ES-I3 (cell line): ENCODE measurements around the gene IL1RL1.

Experiments
- H3K36me3 ChIP-seq: 2 replicates; pipeline ENCODE4 v1.6.1; 2013; ENCODE audit warnings: mild to moderate bottlenecking, low read length, control low read depth, moderate library complexity; ENCODE audit not compliant: insufficient read depth
- H3K4me1 ChIP-seq: 2 replicates; pipeline ENCODE4 v1.6.1; 2013; ENCODE audit warnings: mild to moderate bottlenecking, control low read depth, low read length; ENCODE audit not compliant: insufficient read depth
- H3K9ac ChIP-seq: 2 replicates; pipeline ENCODE4 v1.6.1; 2013; ENCODE audit warnings: low read depth, mild to moderate bottlenecking, low read length, moderate library complexity
- H3K9me3 ChIP-seq: 2 replicates; pipeline ENCODE4 v1.6.1; 2013; ENCODE audit warnings: mild to moderate bottlenecking, low read length, moderate library complexity; ENCODE audit not compliant: control insufficient read depth, insufficient read depth

Gene IL1RL1

DNA sequence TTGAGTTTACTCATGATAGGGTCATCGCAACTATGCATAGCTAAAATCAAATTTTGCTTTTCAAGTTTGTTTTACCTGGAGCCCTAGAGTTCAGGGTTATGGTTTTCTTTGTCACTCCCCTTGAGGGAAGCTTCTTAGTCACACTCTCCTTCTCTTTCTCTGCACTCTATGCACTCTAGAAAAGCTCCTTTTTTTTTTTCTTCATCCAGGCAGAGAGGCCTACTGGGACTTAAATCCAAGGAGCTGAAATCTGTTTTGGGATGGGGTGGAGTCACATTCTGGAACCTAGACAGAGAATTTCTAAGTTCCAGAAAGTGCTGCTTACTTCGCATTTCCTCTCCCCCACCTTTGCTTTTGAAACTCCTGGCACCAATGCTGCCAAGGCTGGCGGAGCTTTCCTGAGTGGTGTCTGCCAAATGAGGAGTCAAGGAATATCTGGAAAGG lies 25.2 kb downstream of the IL1RL1 start:
- H3K9ac ChIP-seq: no peak overlapping the region
- no peaks in the 10 kb centered on the region for H3K4me1 ChIP-seq
- no peaks in the 10 kb centered on the region for H3K36me3 ChIP-seq
- H3K9me3 ChIP-seq: no peaks in the 10 kb centered on the region

DNA sequence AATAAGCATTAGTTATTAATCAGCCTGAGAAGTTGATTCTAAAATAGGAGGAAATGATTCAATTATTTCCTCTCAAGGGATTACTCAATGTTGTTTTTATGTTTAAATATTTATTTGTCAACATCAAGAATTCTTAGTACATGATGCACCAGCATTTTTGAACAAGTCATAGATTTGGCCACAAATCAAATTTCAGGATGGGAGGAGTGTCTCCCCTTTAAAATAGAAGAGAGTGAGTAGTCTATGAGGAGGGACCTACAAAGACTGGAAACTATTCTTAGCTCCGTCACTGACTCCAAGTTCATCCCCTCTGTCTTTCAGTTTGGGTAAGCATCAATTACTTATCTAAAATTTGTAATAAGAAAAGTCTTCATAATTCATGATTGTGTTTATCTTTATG lies 25.6 kb downstream of the IL1RL1 start:
- Histone ChIP-seq H3K9me3 (no peaks in the 10 kb centered on the region), H3K36me3 (no peaks in the 10 kb centered on the region), H3K4me1 (no peaks in the 10 kb centered on the region), H3K9ac (no peak overlapping the region)

DNA sequence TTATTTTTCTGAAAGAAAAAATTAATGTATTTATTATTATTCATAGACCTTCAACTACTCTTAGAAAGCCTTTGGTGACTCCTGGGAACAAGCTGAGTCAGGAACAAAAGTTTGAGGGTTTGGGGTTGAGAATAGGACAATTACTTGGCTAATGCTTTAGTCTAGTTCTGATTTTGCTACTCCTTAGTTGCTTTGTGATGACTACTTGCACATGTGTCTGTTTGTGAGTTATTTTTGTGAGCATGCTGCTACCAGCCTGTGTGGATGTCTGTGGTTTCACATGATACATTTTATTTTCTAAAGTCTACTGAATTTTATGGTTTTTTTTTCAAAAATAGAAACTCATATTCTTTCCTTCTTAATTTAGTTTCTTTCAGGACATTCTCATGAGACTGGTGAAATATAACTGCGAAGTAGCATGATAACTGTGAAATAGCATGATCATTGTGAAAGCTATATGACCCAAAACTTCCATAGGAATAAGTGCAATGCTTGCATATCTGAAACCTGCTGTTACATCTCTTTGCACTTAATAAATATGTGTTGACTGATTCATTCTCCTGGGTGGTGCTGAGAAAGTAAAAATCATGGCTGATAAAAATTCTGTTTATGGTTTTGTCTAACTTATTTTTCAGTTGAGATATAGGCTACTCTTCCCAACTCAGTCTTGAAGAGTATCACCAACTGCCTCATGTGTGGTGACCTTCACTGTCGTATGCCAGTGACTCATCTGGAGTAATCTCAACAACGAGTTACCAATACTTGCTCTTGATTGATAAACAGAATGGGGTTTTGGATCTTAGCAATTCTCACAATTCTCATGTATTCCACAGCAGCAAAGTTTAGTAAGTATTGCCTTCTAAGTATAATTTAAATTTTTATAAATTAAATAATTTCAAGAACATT lies 26.4 kb downstream of the IL1RL1 start:
- H3K9me3 ChIP-seq: no peaks in the 10 kb centered on the region
- no peaks in the 10 kb centered on the region for H3K4me1 ChIP-seq
- no peak overlapping the region for H3K9ac ChIP-seq
- H3K36me3 ChIP-seq: no peaks in the 10 kb centered on the region

DNA sequence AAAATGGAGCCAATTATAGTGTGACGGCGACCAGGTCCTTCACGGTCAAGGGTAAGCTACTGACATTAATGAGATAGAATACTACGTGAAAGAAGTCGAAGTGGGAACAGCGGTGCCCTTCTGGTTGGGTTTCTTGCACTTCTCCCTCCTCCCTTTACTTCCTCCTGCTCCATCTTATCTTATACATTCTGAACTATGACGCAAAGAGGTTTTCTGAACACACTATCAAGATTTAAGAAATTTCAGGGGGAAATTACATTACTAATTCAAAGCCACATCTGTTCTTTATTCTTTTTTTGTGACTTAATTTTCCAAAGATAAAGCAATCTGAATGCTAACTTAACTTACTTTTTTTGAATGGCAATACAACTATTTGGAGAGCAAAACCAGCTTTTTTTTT lies 29.4 kb downstream of the IL1RL1 start:
- Histone ChIP-seq H3K9ac (no peak overlapping the region), H3K36me3 (no peaks in the 10 kb centered on the region), H3K9me3 (no peaks in the 10 kb centered on the region), H3K4me1 (no peaks in the 10 kb centered on the region)

DNA sequence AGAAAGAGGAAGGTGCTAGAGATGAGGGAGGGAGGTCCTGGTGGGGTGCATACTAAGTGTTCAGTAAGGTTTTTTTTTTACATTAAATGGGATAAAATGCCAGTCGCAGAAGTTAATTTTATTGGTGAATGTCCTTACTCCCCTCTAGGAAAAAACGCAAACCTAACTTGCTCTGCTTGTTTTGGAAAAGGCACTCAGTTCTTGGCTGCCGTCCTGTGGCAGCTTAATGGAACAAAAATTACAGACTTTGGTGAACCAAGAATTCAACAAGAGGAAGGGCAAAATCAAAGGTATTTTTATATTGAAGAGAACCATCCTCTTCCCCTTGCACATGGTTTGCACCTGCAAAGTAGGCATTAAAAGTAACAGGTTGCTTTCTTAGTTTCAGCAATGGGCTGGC lies 31.5 kb downstream of the IL1RL1 start:
- no peak overlapping the region for H3K9ac ChIP-seq
- H3K4me1 ChIP-seq: no peaks in the 10 kb centered on the region
- no peaks in the 10 kb centered on the region for H3K36me3 ChIP-seq
- no peaks in the 10 kb centered on the region for H3K9me3 ChIP-seq

DNA sequence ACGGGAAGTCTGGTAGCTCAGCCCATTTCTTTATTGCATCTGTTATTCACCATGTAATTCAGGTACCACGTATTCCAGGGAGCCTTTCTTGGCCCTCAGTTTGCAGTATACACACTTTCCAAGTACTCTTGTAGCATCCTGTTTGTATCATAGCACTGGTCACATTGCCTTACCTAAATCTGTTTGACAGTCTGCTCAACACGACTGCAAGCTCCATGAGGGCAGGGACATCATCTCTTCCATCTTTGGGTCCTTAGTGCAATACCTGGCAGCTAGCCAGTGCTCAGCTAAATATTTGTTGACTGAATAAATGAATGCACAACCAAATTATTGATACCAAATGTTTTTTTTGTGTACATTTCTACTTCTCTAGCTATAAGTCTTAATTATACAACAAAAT lies 33.0 kb downstream of the IL1RL1 start:
- Histone ChIP-seq H3K9me3 (no peaks in the 10 kb centered on the region), H3K36me3 (no peaks in the 10 kb centered on the region), H3K9ac (no peak overlapping the region), H3K4me1 (no peaks in the 10 kb centered on the region)

DNA sequence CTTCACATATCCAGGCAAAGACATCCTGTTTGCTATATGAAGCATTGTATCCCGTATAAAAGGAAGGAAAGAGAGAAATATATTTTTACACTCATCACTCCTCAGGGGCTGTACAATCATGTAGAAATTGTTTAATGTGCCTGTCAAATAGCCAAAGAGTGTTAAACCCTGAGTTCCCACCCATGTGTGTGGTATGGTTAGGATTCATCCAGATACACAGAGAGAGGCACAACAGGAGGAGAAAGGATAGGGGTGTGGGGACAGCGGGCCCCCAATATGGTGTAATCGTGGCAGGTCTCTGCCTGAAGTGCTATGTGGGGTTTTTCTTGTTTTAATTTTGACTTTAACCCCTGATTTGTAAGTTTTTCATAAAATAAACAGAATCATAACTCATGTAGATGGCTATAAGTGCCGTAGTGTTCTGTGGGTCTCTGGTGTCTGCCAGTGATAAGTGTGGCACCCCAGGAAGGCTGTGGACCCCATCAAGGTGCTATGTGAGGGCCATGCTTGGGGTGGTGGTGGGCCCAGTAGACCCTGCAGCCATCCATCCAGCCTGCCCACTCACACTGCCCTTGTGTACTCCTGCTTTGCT lies 34.1 kb downstream of the IL1RL1 start:
- Histone ChIP-seq H3K9ac (no peak overlapping the region), H3K9me3 (no peaks in the 10 kb centered on the region), H3K4me1 (no peaks in the 10 kb centered on the region), H3K36me3 (no peaks in the 10 kb centered on the region)

DNA sequence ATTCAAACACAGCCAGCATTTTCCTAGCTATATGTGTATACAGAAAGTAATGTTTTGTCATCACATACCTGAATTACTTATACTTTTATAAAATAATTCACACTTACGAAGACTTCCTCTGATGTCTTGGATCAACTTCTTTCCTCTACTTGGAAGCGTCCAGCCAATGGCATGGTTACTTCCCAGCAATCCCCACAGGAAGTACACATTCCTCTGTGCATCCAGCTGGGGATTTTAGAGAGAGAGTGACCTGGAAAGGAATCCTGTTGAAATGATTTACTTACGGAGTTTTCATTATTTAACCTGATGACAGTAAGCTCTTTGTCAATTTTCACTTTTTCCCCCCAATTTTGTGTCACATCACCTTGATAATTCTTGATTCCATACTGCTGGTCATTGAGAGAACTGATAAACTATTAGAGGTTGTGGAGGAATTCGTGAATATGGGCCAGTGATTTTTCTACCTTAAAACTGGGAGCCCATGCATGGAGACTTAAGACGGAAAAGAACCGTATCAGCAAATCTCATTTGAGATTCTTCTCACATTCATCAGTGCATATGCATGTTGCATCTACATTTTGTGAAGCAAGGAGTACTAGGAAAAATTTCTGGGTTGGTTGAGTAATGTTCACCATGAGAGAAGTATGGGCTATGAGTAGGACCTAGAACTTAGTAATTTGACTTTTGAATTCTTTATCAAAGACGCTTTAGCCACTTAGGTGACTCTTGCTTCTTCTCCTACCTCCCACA lies 35.2 kb downstream of the IL1RL1 start:
- H3K36me3 ChIP-seq: no peaks in the 10 kb centered on the region
- no peaks in the 10 kb centered on the region for H3K9me3 ChIP-seq
- no peaks in the 10 kb centered on the region for H3K4me1 ChIP-seq
- H3K9ac ChIP-seq: no peak overlapping the region

DNA sequence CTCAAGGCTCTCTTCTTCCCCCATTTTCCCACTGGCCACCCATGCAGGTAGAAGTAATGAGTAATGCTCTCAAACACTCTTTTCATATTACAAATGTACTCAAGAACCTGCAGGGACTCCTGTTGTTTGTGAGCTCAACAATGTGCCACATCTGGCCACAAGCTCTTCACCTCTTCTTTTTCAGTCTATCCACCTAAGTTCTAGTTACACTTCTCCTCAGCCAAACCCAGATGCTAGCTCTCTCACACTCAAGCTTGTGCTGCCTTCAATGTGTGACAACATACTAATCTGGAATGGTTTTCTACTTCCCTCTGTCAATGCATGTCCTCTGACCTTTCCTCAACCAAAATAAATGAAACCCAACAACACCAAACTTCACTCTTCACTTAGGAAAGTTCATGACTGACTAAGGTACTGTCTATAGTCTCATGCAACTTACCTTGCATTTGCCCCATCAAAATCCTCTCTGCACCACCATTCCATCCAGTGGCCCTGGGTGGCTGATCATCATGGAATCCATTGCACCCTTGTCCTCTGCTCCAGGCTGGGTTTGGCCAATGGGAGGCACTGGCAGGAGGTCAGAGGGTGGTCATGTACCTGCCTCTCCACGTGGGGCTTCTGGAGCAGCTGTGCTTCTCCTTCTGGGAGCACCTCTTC lies 38.9 kb downstream of the IL1RL1 start:
- Histone ChIP-seq H3K9me3 (no peaks in the 10 kb centered on the region), H3K36me3 (no peaks in the 10 kb centered on the region), H3K9ac (no peak overlapping the region), H3K4me1 (no peaks in the 10 kb centered on the region)

DNA sequence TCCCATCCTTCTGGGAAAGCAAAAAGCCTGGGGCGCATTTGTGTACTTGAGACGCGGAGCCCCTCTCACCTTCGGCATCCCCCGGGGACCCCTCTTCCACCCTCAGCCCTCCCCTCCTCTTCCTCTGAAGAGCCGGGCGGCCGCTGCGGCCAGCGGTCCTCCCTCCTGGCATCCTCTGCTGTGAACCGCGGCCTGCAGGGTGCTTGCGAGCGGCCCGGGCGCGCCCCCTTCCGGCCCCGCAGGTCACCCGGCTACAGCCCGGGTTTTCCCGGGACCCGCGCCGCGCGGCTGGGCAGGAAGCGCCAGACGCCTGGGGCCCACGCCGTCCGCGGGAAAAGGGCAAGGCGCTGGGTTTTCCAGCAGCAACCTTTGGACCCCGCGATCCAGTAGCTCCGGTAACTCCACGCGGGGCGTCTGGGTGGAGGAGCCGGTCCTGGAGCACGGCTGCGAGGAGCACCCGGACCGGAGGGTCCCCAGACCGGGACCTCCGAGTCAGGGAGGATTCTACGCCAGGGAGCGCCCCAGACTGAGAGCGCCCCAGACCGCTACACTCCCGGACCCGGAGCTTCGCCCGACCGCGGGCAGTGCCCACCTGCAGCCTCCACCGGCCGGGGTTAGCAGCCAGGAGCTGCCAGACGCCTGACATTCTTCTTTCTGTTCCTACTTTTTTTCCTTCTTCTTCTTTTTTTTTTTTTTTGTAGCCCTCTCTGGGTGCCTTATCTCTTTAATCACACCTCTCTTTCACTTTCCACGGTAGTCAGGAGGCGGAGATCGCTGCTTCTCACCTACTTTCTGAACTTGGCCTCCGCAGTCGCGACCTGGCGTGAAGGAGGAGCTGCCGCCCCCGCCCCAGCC lies 44.4 kb downstream of the IL1RL1 start, which contains the start of gene IL18R1:
Gene IL18R1, plus strand, starts transcription at position 271 of the 855 bp plus-strand sequence. CDS start 6,865 bp downstream, outside the sequence.
- Histone ChIP-seq H3K9me3 (no peaks in the 10 kb centered on the region), H3K36me3 (no peaks in the 10 kb centered on the region), H3K4me1 (no peaks in the 10 kb centered on the region), H3K9ac (peak within 1 kb of the TSS; percentile 83)

DNA sequence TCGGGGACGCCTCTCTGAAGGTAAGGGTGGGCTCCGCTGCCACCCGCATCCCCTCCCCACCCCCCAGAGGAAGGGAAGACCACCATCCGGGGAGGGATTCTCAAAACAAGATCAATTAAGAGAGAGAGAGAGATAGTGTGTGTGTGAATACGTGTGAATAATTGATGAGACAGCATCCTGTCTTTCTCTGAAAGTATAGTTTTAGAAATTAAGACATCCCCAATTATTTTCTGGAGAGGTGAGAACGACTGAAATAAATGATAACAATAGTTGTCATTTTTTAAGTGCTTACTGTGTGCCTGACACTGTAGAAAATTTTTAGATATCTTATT lies 45.0 kb downstream of the IL1RL1 start:
- Histone ChIP-seq H3K9ac (peak overlapping the region; percentile 83; the same call in 1 of the 2 replicates), H3K36me3 (no peaks in the 10 kb centered on the region), H3K4me1 (no peaks in the 10 kb centered on the region), H3K9me3 (no peaks in the 10 kb centered on the region)

DNA sequence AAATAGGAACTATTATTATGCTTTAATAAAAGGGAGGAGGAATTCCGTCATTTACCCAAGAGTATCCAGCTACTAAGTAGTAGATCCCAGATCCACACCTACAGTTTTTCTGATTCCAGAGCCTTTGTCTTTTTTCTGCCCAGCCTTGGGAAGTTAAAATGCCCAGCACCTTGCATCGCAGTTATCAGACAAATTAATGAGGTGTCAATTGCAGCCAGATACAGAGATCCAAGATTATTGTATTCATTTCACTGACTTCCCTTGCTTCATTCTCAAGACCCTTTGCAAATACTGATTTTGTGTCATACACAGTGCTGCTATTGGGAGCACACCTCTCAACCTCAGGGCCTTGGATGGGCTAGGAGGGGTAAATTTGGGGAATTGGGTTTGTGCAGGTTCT lies 45.4 kb downstream of the IL1RL1 start:
- no peaks in the 10 kb centered on the region for H3K9me3 ChIP-seq
- H3K9ac ChIP-seq: no peak overlapping the region
- no peaks in the 10 kb centered on the region for H3K4me1 ChIP-seq
- no peaks in the 10 kb centered on the region for H3K36me3 ChIP-seq

DNA sequence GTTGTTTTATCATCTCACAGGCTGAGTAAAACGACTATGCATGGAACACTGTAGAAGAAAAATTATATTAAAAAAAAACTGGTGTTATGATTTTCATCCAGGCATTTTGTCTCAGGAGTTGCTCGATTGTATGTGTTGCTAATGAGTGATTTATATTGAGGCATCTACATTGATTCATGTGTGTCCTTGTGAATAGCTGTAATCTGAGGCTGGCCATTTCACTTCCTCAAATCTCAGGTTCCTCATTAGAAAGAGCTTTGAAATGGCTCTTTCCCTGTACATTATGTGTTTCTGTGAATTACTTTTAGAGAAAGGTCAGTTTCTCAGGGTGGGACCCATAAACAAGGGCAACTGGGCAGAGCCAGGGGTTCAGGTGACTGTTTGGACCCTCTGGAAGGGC lies 46.6 kb downstream of the IL1RL1 start:
- no peaks in the 10 kb centered on the region for H3K36me3 ChIP-seq
- no peaks in the 10 kb centered on the region for H3K9me3 ChIP-seq
- H3K9ac ChIP-seq: no peak overlapping the region
- no peaks in the 10 kb centered on the region for H3K4me1 ChIP-seq
